H1 (cell line): ENCODE data around the gene CDC42BPB. TPM values are rescaled to one million over a fixed set of nuclear protein-coding genes. Genes with fewer than 3 reads are reported as not detected.

Experiments
- CTCF ChIA-PET: fragments of 300-600 bp; sonication (Branson Sonifier 250); formaldehyde crosslinking; loops from one replicate; lab custom pipeline; 2021; ENCODE audit not compliant: partially characterized antibody; lab: Charles Lee
- POLR2A ChIA-PET: fragments of 300-600 bp; sonication (Branson Sonifier 250); formaldehyde crosslinking; loops from one replicate; lab custom pipeline; 2021; ENCODE audit warnings: inconsistent platforms; ENCODE audit not compliant: partially characterized antibody; lab: Charles Lee
- DNase-seq, 2 experiments: peaks; one replicate each; pipeline versions ENCODE4 v3.0.0 to v3.0.0-alpha.2; 2010 to 2022; ENCODE audit warnings: low spot score in 2 of 2, low read depth in 1 of 2, mixed read lengths in 1 of 2
- FAIRE-seq: peaks from 2 replicates; lab custom pipeline; 2011; peaks lifted over from hg19 to GRCh38; lab: Jason Lieb, UNC
- H2AFZ ChIP-seq: 2 replicates; pipeline ENCODE4 v1.8.1; 2012; ENCODE audit warnings: low read length, inconsistent platforms
- H2AK5ac ChIP-seq: 2 replicates; pipeline ENCODE4 v1.6.1; 2013; ENCODE audit warnings: low read depth, low read length
- H2BK120ac ChIP-seq: replicated peaks from 2 replicates; pipeline ENCODE3; 2013; ENCODE audit warnings: low read depth, low read length, inconsistent platforms
- H2BK12ac ChIP-seq: 2 replicates; pipeline ENCODE4 v1.6.1; 2013; ENCODE audit warnings: low read depth, low read length
- H2BK15ac ChIP-seq: 2 replicates; pipeline ENCODE4 v1.6.1; 2013; ENCODE audit warnings: low read length
- H2BK20ac ChIP-seq: 2 replicates; pipeline ENCODE4 v1.6.1; 2013; ENCODE audit warnings: low read length
- H2BK5ac ChIP-seq: 2 replicates; pipeline ENCODE4 v1.6.1; 2013; ENCODE audit warnings: low read depth, low read length
- H3K14ac ChIP-seq: 2 replicates; pipeline ENCODE4 v1.6.1; 2013; ENCODE audit warnings: inconsistent platforms; ENCODE audit not compliant: insufficient read length
- H3K18ac ChIP-seq: 2 replicates; pipeline ENCODE4 v1.6.1; 2013; ENCODE audit warnings: low read length; ENCODE audit errors: extremely low read depth
- H3K23ac ChIP-seq: 2 replicates; pipeline ENCODE4 v1.6.1; 2013; ENCODE audit warnings: inconsistent platforms; ENCODE audit not compliant: insufficient read length
- H3K23me2 ChIP-seq: 2 replicates; pipeline ENCODE4 v1.6.1; 2013; ENCODE audit warnings: low read depth, low read length
- H3K27ac ChIP-seq: 2 replicates; pipeline ENCODE4 v1.6.1; 2011; ENCODE audit warnings: low read depth, low read length, inconsistent platforms
- H3K27me3 ChIP-seq, 4 experiments: replicated peaks in 1 of 4; 1 replicate in 1 of 4; 2 replicates in 3 of 4; pipeline versions ENCODE4 v1.6.1 to v1.8.1; 2011 to 2013; ENCODE audit warnings: low read length in 3 of 4, mild to moderate bottlenecking in 3 of 4, inconsistent platforms in 2 of 4, mixed read lengths in 2 of 4, moderate library complexity in 1 of 4; ENCODE audit not compliant: control insufficient read depth in 3 of 4, insufficient read depth in 3 of 4; ENCODE audit errors: extremely low read depth in 1 of 4
- H3K36me3 ChIP-seq, 4 experiments: 2 replicates each; pipeline versions ENCODE4 v1.6.1 to v1.8.1; 2011 to 2013; ENCODE audit warnings: mild to moderate bottlenecking in 4 of 4, low read length in 3 of 4, moderate library complexity in 2 of 4, control low read depth in 1 of 4, inconsistent platforms in 1 of 4; ENCODE audit not compliant: insufficient read depth in 4 of 4, control insufficient read depth in 2 of 4
- H3K4ac ChIP-seq: replicated peaks from 2 replicates; pipeline ENCODE3; 2013; ENCODE audit warnings: low read length, low read depth, mixed read lengths, inconsistent platforms; ENCODE audit not compliant: insufficient read length
- H3K4me1 ChIP-seq, 4 experiments: replicated peaks in 1 of 4; 1 replicate in 1 of 4; 2 replicates in 3 of 4; pipeline versions ENCODE4 v1.6.1 to v1.8.1; 2011 to 2013; ENCODE audit warnings: low read length in 3 of 4, inconsistent platforms in 2 of 4, mixed read lengths in 1 of 4; ENCODE audit not compliant: insufficient read depth in 4 of 4, control insufficient read depth in 3 of 4
- H3K4me2 ChIP-seq, 2 experiments: 2 replicates each; pipeline versions ENCODE4 v1.6.1 to v1.8.1; 2011 to 2013; ENCODE audit warnings: low read depth in 2 of 2, low read length in 2 of 2, control low read depth in 1 of 2, inconsistent platforms in 1 of 2, mild to moderate bottlenecking in 1 of 2; ENCODE audit not compliant: insufficient read depth in 1 of 2
- H3K4me3 ChIP-seq, 4 experiments: fragments of 200-600, 300-600 bp in 1 of 4; sonication (generic), shearing (Covaris generic), sonication (Bioruptor Twin) in 1 of 4; 2 replicates each; pipeline versions ENCODE4 v1.5.1 to v1.8.1; 2011 to 2016; ENCODE audit warnings: low read length in 4 of 4, low read depth in 3 of 4, control low read depth in 2 of 4, inconsistent platforms in 2 of 4, mild to moderate bottlenecking in 2 of 4, mixed read lengths in 1 of 4, moderate library complexity in 1 of 4; ENCODE audit not compliant: insufficient read depth in 2 of 4; ENCODE audit errors: extremely low read depth in 1 of 4
- H3K56ac ChIP-seq: replicated peaks from 2 replicates; pipeline ENCODE3; 2013; ENCODE audit warnings: low read depth, mild to moderate bottlenecking, mixed read lengths, low read length, inconsistent platforms; ENCODE audit not compliant: insufficient read length
- H3K79me1 ChIP-seq: 2 replicates; pipeline ENCODE4 v1.6.1; 2013; ENCODE audit warnings: low read depth, low read length, control low read depth
- H3K79me2 ChIP-seq, 2 experiments: 2 replicates each; pipeline versions ENCODE4 v1.6.1 to v1.8.1; 2012 to 2013; ENCODE audit warnings: low read length in 2 of 2, mild to moderate bottlenecking in 2 of 2, inconsistent platforms in 1 of 2; ENCODE audit not compliant: insufficient read depth in 2 of 2, control insufficient read depth in 1 of 2
- H3K9ac ChIP-seq, 4 experiments: replicated peaks in 1 of 4; 1 replicate in 1 of 4; 2 replicates in 3 of 4; pipeline versions ENCODE4 v1.6.1 to v1.8.1; 2011 to 2013; ENCODE audit warnings: low read depth in 3 of 4, low read length in 3 of 4, control low read depth in 2 of 4, mild to moderate bottlenecking in 2 of 4, moderate library complexity in 2 of 4, inconsistent platforms in 1 of 4; ENCODE audit errors: extremely low read depth in 1 of 4
- H3K9me3 ChIP-seq, 2 experiments: 2 replicates each; pipeline versions ENCODE4 v1.6.1 to v1.8.1; 2012 to 2013; ENCODE audit warnings: mild to moderate bottlenecking in 2 of 2, moderate library complexity in 2 of 2, control low read depth in 1 of 2, inconsistent platforms in 1 of 2, low read depth in 1 of 2, low read length in 1 of 2, mixed read lengths in 1 of 2; ENCODE audit not compliant: insufficient read depth in 2 of 2
- H4K20me1 ChIP-seq, 2 experiments: replicated peaks in 1 of 2; 2 replicates each; pipeline versions ENCODE3 to v1.8.1; 2011 to 2013; ENCODE audit warnings: inconsistent platforms in 2 of 2, low read length in 2 of 2, mild to moderate bottlenecking in 1 of 2; ENCODE audit not compliant: insufficient read depth in 2 of 2, control insufficient read depth in 1 of 2
- H4K5ac ChIP-seq: 2 replicates; pipeline ENCODE4 v1.6.1; 2013; ENCODE audit warnings: low read length, low read depth, mixed read lengths, inconsistent platforms; ENCODE audit not compliant: insufficient read length
- H4K8ac ChIP-seq: 2 replicates; pipeline ENCODE4 v1.8.0; 2013; ENCODE audit warnings: mild to moderate bottlenecking, moderate library complexity, low read length, inconsistent platforms; ENCODE audit not compliant: insufficient read depth; ENCODE audit errors: extremely low read depth
- H4K91ac ChIP-seq: replicated peaks from 2 replicates; pipeline ENCODE3; 2013; ENCODE audit warnings: low read length, mixed read lengths, inconsistent platforms; ENCODE audit not compliant: insufficient read length
- BRCA1 ChIP-seq: IDR thresholded peaks from 2 replicates; pipeline ENCODE4 v1.6.1; 2012; ENCODE audit warnings: low read depth, low read length, improper control_type of control experiment
- E2F6 ChIP-seq: IDR thresholded peaks from 2 replicates; pipeline ENCODE4 v1.6.1; 2012; ENCODE audit warnings: inconsistent platforms
- EGR1 ChIP-seq: IDR thresholded peaks from 2 replicates; pipeline ENCODE4 v1.6.1; 2011; ENCODE audit warnings: low read depth, low read length, borderline replicate concordance
- EZH2 ChIP-seq: fragments of 200-600 bp; sonication (generic); IDR thresholded peaks from 2 replicates; pipeline ENCODE4 v1.7.1; 2012; ENCODE audit warnings: low read depth, mild to moderate bottlenecking, moderate library complexity, low read length, inconsistent platforms; ENCODE audit not compliant: severe bottlenecking
- GTF2F1 ChIP-seq: IDR thresholded peaks from 2 replicates; pipeline ENCODE4 v1.6.1; 2012; ENCODE audit warnings: low read depth, low read length, improper control_type of control experiment, borderline replicate concordance
- WGBS, 2 experiments: shearing (Covaris generic) in 1 of 2; methylation state at CpG; one replicate each; pipeline versions ENCODE4 v1.1.6 to v1.1.7; 2013 to 2015; ENCODE audit warnings: low lambda C conversion rate in 2 of 2, mixed read lengths in 2 of 2, inconsistent platforms in 1 of 2, low coverage in 1 of 2, missing lambda C conversion rate in 1 of 2; ENCODE audit not compliant: insufficient replicate concordance in 2 of 2, insufficient coverage in 1 of 2, insufficient read length in 1 of 2; ENCODE audit errors: extremely low coverage in 1 of 2, missing lambda C conversion rate in 1 of 2; 5-methylcytosine and 5-hydroxymethylcytosine counted together
- polyA plus RNA-seq, 7 experiments: library from polyadenylated mRNA; depleted of rRNA in 3 of 7; stranded (reverse) in 5 of 7; unstranded in 2 of 7; fragments of >200 nt in 5 of 7; fragments of 200-250 nt in 2 of 7; gene quantifications; 1 replicate in 5 of 7; 2 replicates in 1 of 7; 4 replicates in 1 of 7; pipeline versions ENCODE4 v1.2.1 to v1.2.3, GENCODE V29; 2011 to 2013; ENCODE audit warnings: missing spikeins in 2 of 7, mixed read lengths in 2 of 7
- total RNA-seq: library from RNA; stranded (reverse); fragmentation: NEBNext Ultra II Directional; extraction: Animal tissue kit (Norgen Biotek cat#: 25700); gene quantifications from 2 replicates; pipeline ENCODE4 v1.2.1, GENCODE V29; 2021

The CDC42BPB gene
- total and polyA plus RNA-seq, 2 of the 8 experiments (the other 6 are each of a cell fraction or from before 2014, with no cell fraction given) = 51.2 to 88.2 TPM

- no peaks in the 10 kb centered on the region for H3K79me2 ChIP-seq
- H3K36me3 ChIP-seq = peaks cover 18 to 77% (median 52%) of the 10 kb centered on the region in 4 experiments
- 93% methylated on average over 21 of the region's 21 CpGs; no CpG with 5 or more reads in 1 of the 2 experiments for WGBS, 2 experiments
- H2BK20ac ChIP-seq = no peak overlapping the region
- H3K27me3 ChIP-seq = no peaks in the 10 kb centered on the region
- no peak overlapping the region for H3K4ac ChIP-seq
- FAIRE-seq (no peak), DNase-seq (no peak)
- no peak overlapping the region for H3K14ac ChIP-seq
- no peak overlapping the region for H3K18ac ChIP-seq
- no peak overlapping the region for H3K4me3 ChIP-seq
- H2AFZ ChIP-seq = no peak overlapping the region
- no peak overlapping the region for H3K23ac ChIP-seq
- H3K9me3 ChIP-seq = no peaks in the 10 kb centered on the region
- no peak overlapping the region for H2BK15ac ChIP-seq
- no peak overlapping the region for H3K9ac ChIP-seq
- H3K4me1 ChIP-seq = no peaks in the 10 kb centered on the region
- no peak overlapping the region for H3K56ac ChIP-seq
- H4K8ac ChIP-seq = peak overlapping the region; percentile 51; the same call in 1 of the 2 replicates
- H2BK12ac ChIP-seq = no peak overlapping the region
- no peak overlapping the region for H3K27ac ChIP-seq
- H2BK120ac ChIP-seq = no peak overlapping the region
- H4K5ac ChIP-seq = no peak overlapping the region
- no peak overlapping the region for H2AK5ac ChIP-seq
- no peak overlapping the region for H4K91ac ChIP-seq
- POLR2A ChIA-PET = no interaction called here
- peaks cover 2 to 6% of the 10 kb centered on the region in 2 experiments for H4K20me1 ChIP-seq
- H3K23me2 ChIP-seq = no peaks in the 10 kb centered on the region
- no peaks in the 10 kb centered on the region; the same call in 1 of the 2 replicates for H3K79me1 ChIP-seq
- TF ChIP-seq E2F6 (no peak), EGR1 (no peak), GTF2F1 (no peak), EZH2 (no peak), BRCA1 (no peak)
- CTCF ChIA-PET = interaction anchor here (0.7 to 1.9 kb wide), 2 partner anchors 9 to 86 kb away, joined by 3 to 9 read pairs; no protein-coding TSS in a partner anchor
- no peak overlapping the region for H2BK5ac ChIP-seq
- no peak overlapping the region for H3K4me2 ChIP-seq
Measured at GRCh38 chr14:102966681-102967505, 90.5 kb downstream of the CDC42BPB start.
